ENCODE results near the gene PLPPR1. TPM values are rescaled to one million over a fixed set of nuclear protein-coding genes. Genes with fewer than 3 reads are reported as not detected.
"Not testable (repeated sequence)": the region's sequence is repeated elsewhere in the genome, so short reads cannot be mapped to it uniquely, and the experiment has no call there.

The PLPPR1 gene
- total and polyA plus RNA-seq, 8 donors, result 0.30 to 3.1 (median 0.55) TPM; not detected in 1

DNA sequence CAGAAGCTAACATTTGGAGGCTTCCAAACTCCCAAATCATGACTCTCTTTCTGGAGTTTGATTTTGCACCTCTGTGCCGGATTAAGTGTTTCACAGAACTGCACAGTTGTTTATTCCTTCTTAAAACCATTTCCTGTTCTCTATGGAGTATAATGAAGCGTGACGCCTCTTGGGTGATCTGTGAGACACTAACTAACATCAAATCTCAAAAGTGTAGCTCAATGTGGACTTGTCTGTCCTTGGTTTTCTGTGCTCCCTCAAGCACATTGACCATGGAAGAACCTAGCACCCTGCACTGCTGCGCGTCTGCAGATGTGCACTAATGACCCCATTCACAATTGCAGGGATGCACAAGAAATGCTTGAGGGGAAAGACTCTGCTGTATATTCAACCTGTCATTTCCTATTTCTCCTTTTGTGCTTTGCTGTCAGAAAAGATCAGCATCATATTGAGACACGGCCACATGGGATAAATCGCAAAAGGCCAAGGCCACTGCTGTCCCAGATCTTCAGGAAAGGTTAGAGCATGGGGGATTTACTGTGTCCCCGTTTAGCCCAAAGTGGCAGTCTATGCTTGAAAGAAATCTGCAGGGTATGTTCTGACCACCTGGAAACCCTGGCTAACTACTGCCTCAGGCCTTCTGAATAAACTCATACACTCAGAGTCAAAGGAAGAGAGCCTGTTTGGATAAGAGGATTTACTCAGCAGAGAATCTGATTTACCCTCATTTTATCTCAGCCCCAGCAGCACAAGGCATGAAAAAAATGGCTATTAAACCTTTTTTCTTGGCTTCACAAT lies 246.6 kb downstream of the PLPPR1 start:
- H3K4me1 ChIP-seq, result no peaks in the 10 kb centered on the region
- 74 to 80% methylated on average over 8 of the region's 8 CpGs for WGBS, 2 donors
- no peaks in the 10 kb centered on the region for H3K27me3 ChIP-seq
- TF ChIP-seq, protein P1, sequence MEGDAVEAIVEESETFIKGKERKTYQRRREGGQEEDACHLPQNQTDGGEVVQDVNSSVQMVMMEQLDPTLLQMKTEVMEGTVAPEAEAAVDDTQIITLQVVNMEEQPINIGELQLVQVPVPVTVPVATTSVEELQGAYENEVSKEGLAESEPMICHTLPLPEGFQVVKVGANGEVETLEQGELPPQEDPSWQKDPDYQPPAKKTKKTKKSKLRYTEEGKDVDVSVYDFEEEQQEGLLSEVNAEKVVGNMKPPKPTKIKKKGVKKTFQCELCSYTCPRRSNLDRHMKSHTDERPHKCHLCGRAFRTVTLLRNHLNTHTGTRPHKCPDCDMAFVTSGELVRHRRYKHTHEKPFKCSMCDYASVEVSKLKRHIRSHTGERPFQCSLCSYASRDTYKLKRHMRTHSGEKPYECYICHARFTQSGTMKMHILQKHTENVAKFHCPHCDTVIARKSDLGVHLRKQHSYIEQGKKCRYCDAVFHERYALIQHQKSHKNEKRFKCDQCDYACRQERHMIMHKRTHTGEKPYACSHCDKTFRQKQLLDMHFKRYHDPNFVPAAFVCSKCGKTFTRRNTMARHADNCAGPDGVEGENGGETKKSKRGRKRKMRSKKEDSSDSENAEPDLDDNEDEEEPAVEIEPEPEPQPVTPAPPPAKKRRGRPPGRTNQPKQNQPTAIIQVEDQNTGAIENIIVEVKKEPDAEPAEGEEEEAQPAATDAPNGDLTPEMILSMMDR (IDR thresholded peaks at IDR 0.05), result no peak
- FAIRE-seq (no peak), ATAC-seq (no peak), DNase-seq (no peak)
- no peaks in the 10 kb centered on the region for H3K36me3 ChIP-seq
- peaks cover 0 to 1% (median 0%) of the 10 kb centered on the region in 4 donors for H3K9me3 ChIP-seq
- no peak overlapping the region for H3K4me3 ChIP-seq
- intact Hi-C loops (cut with DNase I), result no loop called here
- no peak overlapping the region for H3K27ac ChIP-seq

DNA sequence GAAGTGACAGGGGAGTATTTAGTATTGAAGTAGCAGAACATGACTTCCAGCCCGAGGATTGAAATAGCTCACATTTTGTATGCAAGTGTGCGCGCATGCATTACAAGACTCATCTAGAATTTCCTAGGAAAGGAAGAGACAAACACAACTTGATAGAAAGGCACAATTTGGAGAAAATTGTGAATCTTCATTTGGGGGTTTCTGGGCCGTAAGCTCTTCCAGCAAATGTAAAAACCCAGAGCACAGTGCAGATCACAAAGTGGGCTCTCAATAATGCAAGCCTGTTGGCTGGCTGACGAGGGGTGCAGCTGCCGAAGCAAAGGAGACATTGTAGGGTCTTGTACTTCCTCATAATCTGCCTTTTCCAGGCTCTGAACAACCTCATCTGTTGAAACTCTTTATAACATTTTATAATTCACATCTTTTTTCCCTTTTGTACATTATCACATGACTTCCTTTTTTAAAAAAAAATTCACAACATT lies 247.3 kb downstream of the PLPPR1 start:
- DNase-seq (no peak), ATAC-seq (no peak), FAIRE-seq (no peak)
- Histone ChIP-seq H3K4me3 (no peak overlapping the region), H3K36me3 (no peaks in the 10 kb centered on the region), H3K27ac (no peak overlapping the region), H3K9me3 (peaks cover 0 to 3% (median 0%) of the 10 kb centered on the region in 4 donors), H3K27me3 (no peaks in the 10 kb centered on the region), H3K4me1 (no peaks in the 10 kb centered on the region)
- intact Hi-C loops (cut with DNase I), result no loop called here
- TF ChIP-seq, protein P1 (IDR thresholded peaks at IDR 0.05), result no peak
- WGBS, 2 donors, result 71 to 81% methylated on average over 6 of the region's 6 CpGs

DNA sequence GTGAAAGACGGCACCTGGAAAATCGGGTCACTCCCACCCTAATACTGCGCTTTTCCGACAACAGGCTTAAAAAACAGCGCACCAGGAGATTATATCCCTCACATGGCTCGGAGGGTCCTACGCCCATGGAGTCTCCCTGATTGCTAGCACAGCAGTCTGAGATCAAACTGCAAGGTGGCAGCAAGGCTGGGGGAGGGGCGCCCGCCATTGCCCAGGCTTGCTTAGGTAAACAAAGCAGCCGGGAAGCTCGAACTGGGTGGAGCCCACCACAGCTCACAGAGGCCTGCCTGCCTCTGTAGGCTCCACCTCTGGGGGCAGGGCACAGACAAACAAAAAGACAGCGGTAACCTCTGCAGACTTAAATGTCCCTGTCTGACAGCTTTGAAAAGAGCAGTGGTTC lies 262.5 kb downstream of the PLPPR1 start:
- H3K4me3 ChIP-seq; H3K4me1 ChIP-seq; ATAC-seq; H3K27me3 ChIP-seq; intact Hi-C loops (cut with DNase I); H3K36me3 ChIP-seq; DNase-seq; H3K9me3 ChIP-seq; FAIRE-seq; H3K27ac ChIP-seq: not testable (repeated sequence)
- 74 to 82% methylated on average over 11 to 12 of the region's 12 CpGs for WGBS, 2 donors

DNA sequence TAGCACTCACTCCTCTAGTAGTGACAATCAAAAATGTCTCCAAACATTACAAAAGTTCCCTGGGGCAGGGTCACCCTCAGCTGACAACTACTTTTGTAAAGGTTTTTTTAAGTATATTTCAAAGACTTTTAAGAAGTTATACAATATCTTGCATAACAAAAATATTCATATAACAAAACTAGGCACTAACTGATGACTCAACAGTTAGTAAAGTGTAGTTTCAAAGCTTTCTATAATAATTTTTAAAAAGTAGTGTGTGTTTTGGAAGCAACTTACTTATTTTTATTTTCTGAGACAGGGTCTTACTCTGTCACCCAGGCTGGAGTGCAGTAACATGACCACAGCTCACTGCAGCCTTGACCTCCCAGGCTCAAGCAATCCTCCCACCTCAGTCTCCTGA lies 271.4 kb downstream of the PLPPR1 start:
- DNase-seq (no peak), ATAC-seq (no peak), FAIRE-seq (no peak)
- H3K36me3 ChIP-seq, result no peaks in the 10 kb centered on the region
- H3K27me3 ChIP-seq, result no peaks in the 10 kb centered on the region
- TF ChIP-seq, protein P1 (IDR thresholded peaks at IDR 0.05), result no peak
- no peaks in the 10 kb centered on the region for H3K9me3 ChIP-seq
- no peak overlapping the region for H3K27ac ChIP-seq
- H3K4me1 ChIP-seq, result no peaks in the 10 kb centered on the region
- no peak overlapping the region for H3K4me3 ChIP-seq
- intact Hi-C loops (cut with DNase I), result loop anchor here in 2 of 3 donors (10.0 kb wide), 2 partner anchors 175 to 585 kb away; no protein-coding TSS in a partner anchor

DNA sequence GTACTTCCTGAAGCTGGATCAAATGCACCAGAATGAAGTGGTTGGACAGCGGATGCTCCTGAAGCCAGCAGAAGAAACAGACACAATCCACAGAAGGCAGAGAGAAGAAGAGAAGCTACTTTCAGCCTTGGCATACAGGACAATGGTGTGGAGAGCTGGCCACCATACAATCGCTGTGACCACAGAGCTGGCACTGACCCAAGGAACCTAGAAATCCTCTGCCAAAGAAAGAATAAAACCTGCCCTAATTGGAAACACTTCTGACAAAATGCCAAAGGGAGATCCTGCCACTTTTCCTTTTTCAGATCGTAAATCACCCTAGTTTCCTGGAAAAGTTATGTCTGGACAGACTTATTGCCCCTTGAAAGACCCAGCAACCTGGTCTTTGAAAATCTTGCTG lies 278.5 kb downstream of the PLPPR1 start:
- H3K4me3 ChIP-seq, result no peak overlapping the region
- no peaks in the 10 kb centered on the region for H3K36me3 ChIP-seq
- FAIRE-seq (no peak), ATAC-seq (no peak), DNase-seq (no peak)
- H3K9me3 ChIP-seq, result no peaks in the 10 kb centered on the region
- 61 to 64% methylated on average over 3 of the region's 3 CpGs for WGBS, 2 donors
- intact Hi-C loops (cut with DNase I), result loop anchor here in 2 of 3 donors (5.0 to 10.0 kb wide), 3 partner anchors 182 to 592 kb away; no protein-coding TSS in a partner anchor
- H3K4me1 ChIP-seq, result no peaks in the 10 kb centered on the region
- no peaks in the 10 kb centered on the region for H3K27me3 ChIP-seq
- H3K27ac ChIP-seq, result no peak overlapping the region
- TF ChIP-seq, protein P1 (IDR thresholded peaks at IDR 0.05), result no peak

Data from pancreas (tissue), 10 donors.